SK-N-SH (cell line): ENCODE results near the gene PPM1B. TPM values are rescaled to one million over a fixed set of nuclear protein-coding genes. Genes with fewer than 3 reads are reported as not detected.

Experiments used
- CTCF ChIA-PET: fragments of 300-600, 350-600 bp; formaldehyde crosslinking; extraction: SDS; loops from one replicate; lab custom pipeline; 2021; lab: Yijun Ruan, JAX
- POLR2A ChIA-PET: fragments of 350-600 bp; sonication (Branson Sonifier 250); formaldehyde crosslinking; extraction: SDS; loops from one replicate; lab custom pipeline; 2020; ENCODE audit warnings: antibody characterized with exemption, inconsistent platforms; lab: Yijun Ruan, JAX
- DNase-seq: peaks from one replicate; pipeline ENCODE4 v3.0.0; 2012
- H2AFZ ChIP-seq: fragments of 200-600 bp; sonication (generic); 2 replicates; pipeline ENCODE4 v1.8.1; 2016; ENCODE audit warnings: antibody characterized with exemption, mild to moderate bottlenecking, low read depth
- H3F3A ChIP-seq: fragments of 200-600 bp; sonication (generic); replicated peaks from 2 replicates; pipeline ENCODE3; 2016; ENCODE audit warnings: antibody characterized with exemption, mild to moderate bottlenecking; ENCODE audit not compliant: insufficient read depth
- H3K27ac ChIP-seq, 2 experiments: fragments of 200-500 bp in 1 of 2; fragments of 200-600 bp in 1 of 2; sonication (Bioruptor generic) in 1 of 2; sonication (generic), shearing (Covaris generic) in 1 of 2; 2 replicates each; pipeline versions ENCODE4 v1.5.1 to v1.6.1; 2014 to 2016; ENCODE audit warnings: low read depth in 2 of 2, inconsistent platforms in 1 of 2, low read length in 1 of 2, mild to moderate bottlenecking in 1 of 2, mixed read lengths in 1 of 2
- H3K27me3 ChIP-seq: fragments of 200-600 bp; sonication (generic), shearing (Covaris generic); 2 replicates; pipeline ENCODE4 v1.6.1; 2016; ENCODE audit warnings: mixed run types; ENCODE audit not compliant: insufficient read depth
- H3K36me3 ChIP-seq, 2 experiments: fragments of 200-500 bp in 1 of 2; fragments of 200-600 bp in 1 of 2; sonication (Bioruptor generic) in 1 of 2; sonication (generic) in 1 of 2; replicated peaks in 1 of 2; 2 replicates each; pipeline versions ENCODE3 to v1.5.1; 2014 to 2016; ENCODE audit warnings: low read length in 1 of 2, mild to moderate bottlenecking in 1 of 2; ENCODE audit not compliant: insufficient read depth in 2 of 2, control insufficient read depth in 1 of 2
- H3K4me1 ChIP-seq, 2 experiments: fragments of 200-500 bp in 1 of 2; fragments of 200-600 bp in 1 of 2; sonication (Bioruptor generic) in 1 of 2; sonication (generic), shearing (Covaris generic) in 1 of 2; 2 replicates each; pipeline versions ENCODE4 v1.5.1 to v1.6.1; 2014 to 2016; ENCODE audit warnings: low read depth in 1 of 2, low read length in 1 of 2, mixed run types in 1 of 2; ENCODE audit not compliant: insufficient read depth in 2 of 2, control insufficient read depth in 1 of 2
- H3K4me2 ChIP-seq: fragments of 200-600 bp; sonication (generic), shearing (Covaris generic); 2 replicates; pipeline ENCODE4 v1.6.1; 2017; ENCODE audit warnings: mixed run types
- H3K4me3 ChIP-seq, 2 experiments: fragments of 200-500 bp in 1 of 2; fragments of 200-600 bp in 1 of 2; sonication (Bioruptor generic) in 1 of 2; sonication (generic), shearing (Covaris generic) in 1 of 2; 2 replicates each; pipeline versions ENCODE4 v1.5.1 to v1.8.1; 2014 to 2016; ENCODE audit warnings: low read depth in 2 of 2, inconsistent platforms in 1 of 2, low read length in 1 of 2, mild to moderate bottlenecking in 1 of 2, mixed read lengths in 1 of 2, moderate library complexity in 1 of 2
- H3K79me2 ChIP-seq: fragments of 200-600 bp; sonication (generic); 2 replicates; pipeline ENCODE4 v1.8.1; 2017; ENCODE audit warnings: mild to moderate bottlenecking; ENCODE audit not compliant: insufficient read depth
- H3K9ac ChIP-seq: fragments of 200-600 bp; sonication (generic); 2 replicates; pipeline ENCODE4 v1.6.1; 2017; ENCODE audit warnings: mixed run types
- H3K9me2 ChIP-seq: fragments of 200-600 bp; sonication (generic); 2 replicates; pipeline ENCODE4 v1.6.1; 2017; ENCODE audit warnings: mixed run types
- H3K9me3 ChIP-seq: fragments of 200-600 bp; sonication (generic); 2 replicates; pipeline ENCODE4 v1.6.1; 2017; ENCODE audit warnings: mixed run types, mild to moderate bottlenecking, moderate library complexity
- H4K20me1 ChIP-seq: fragments of 200-600 bp; sonication (generic); 2 replicates; pipeline ENCODE4 v1.6.1; 2017; ENCODE audit warnings: mild to moderate bottlenecking, mixed run types; ENCODE audit not compliant: insufficient read depth
- CTCF ChIP-seq: fragments of 200-600 bp; sonication (generic); IDR thresholded peaks from 2 replicates; pipeline ENCODE4 v1.6.1; 2017; ENCODE audit warnings: antibody characterized with exemption, mild to moderate bottlenecking, moderate library complexity
- ELF1 ChIP-seq: IDR thresholded peaks from 2 replicates; pipeline ENCODE4 v1.4.0; 2012
- FOXJ3 ChIP-seq: sonication (generic); formaldehyde crosslinking; IDR thresholded peaks from 2 replicates; pipeline ENCODE4 v1.5.1; 2020; ENCODE audit warnings: mild to moderate bottlenecking, missing genetic modification reagents
- FOXM1 ChIP-seq: IDR thresholded peaks from 2 replicates; pipeline ENCODE4 v1.4.0; 2012; ENCODE audit warnings: low read depth, mild to moderate bottlenecking
- GABPA ChIP-seq: IDR thresholded peaks from 2 replicates; pipeline ENCODE4 v1.4.0; 2012; ENCODE audit warnings: low read depth, mild to moderate bottlenecking
- MXI1 ChIP-seq: IDR thresholded peaks from 2 replicates; pipeline ENCODE4 v1.6.1; 2012; ENCODE audit warnings: mild to moderate bottlenecking, low read depth, low read length, improper control_type of control experiment
- RAD21 ChIP-seq: IDR thresholded peaks from 2 replicates; pipeline ENCODE4 v1.6.1; 2012; ENCODE audit warnings: mild to moderate bottlenecking, low read length
- RXRA ChIP-seq: IDR thresholded peaks from 2 replicates; pipeline ENCODE4 v1.4.0; 2012; ENCODE audit warnings: low read depth, mild to moderate bottlenecking, borderline replicate concordance
- SIN3A ChIP-seq: IDR thresholded peaks from 2 replicates; pipeline ENCODE4 v1.6.1; 2012; ENCODE audit warnings: low read depth, mild to moderate bottlenecking, low read length, moderate library complexity, borderline replicate concordance
- SMC3 ChIP-seq: IDR thresholded peaks from 2 replicates; pipeline ENCODE4 v1.6.1; 2012; ENCODE audit warnings: low read depth, low read length, improper control_type of control experiment
- TCF12 ChIP-seq: IDR thresholded peaks from 2 replicates; pipeline ENCODE4 v1.4.0; 2012
- USF1 ChIP-seq: IDR thresholded peaks from 2 replicates; pipeline ENCODE4 v1.4.0; 2012; ENCODE audit warnings: low read depth, borderline replicate concordance
- WGBS: methylation state at CpG from one replicate; pipeline ENCODE4 v1.1.6; 2017; ENCODE audit warnings: low lambda C conversion rate; 5-methylcytosine and 5-hydroxymethylcytosine counted together
- polyA plus RNA-seq, 3 experiments: library from polyadenylated mRNA; depleted of rRNA; stranded (reverse); fragments of >200 nt; gene quantifications; 2 replicates each; pipeline ENCODE4 v1.2.3, GENCODE V29; 2012
- TF ChIP-seq, protein P1 (sequence below): IDR thresholded peaks from 2 replicates; pipeline ENCODE4 v1.6.1; 2012; ENCODE audit warnings: mild to moderate bottlenecking, low read depth, low read length, moderate library complexity
- TF ChIP-seq, protein P2 (sequence below): fragments of 150-350 bp; IDR thresholded peaks from 2 replicates; pipeline ENCODE4 v1.6.1; 2017; ENCODE audit warnings: antibody characterized with exemption, low read length, low read depth, borderline replicate concordance
- TF ChIP-seq, protein P3 (sequence below): IDR thresholded peaks from 2 replicates; pipeline ENCODE4 v1.4.0; 2012; ENCODE audit warnings: low read depth

The PPM1B gene
- polyA plus RNA-seq, 1 of the 3 experiments (the other 2 are of a cell fraction) = 16.2 TPM

- Histone ChIP-seq H3K9me2 (no peaks in the 10 kb centered on the region), H3K36me3 (no peaks in the 10 kb centered on the region), H3K27me3 (no peaks in the 10 kb centered on the region), H3K4me1 (peaks cover 0 to 2% of the 10 kb centered on the region in 2 experiments; a peak in 1 of 4 replicates), H3K9me3 (no peaks in the 10 kb centered on the region), H3K4me2 (no peak overlapping the region), H4K20me1 (peaks cover 1% of the 10 kb centered on the region; the same call in 1 of the 2 replicates), H2AFZ (no peak overlapping the region), H3K4me3 (no peak overlapping the region), H3K79me2 (peaks cover 6% of the 10 kb centered on the region), H3F3A (no peaks in the 10 kb centered on the region), H3K9ac (no peak overlapping the region), H3K27ac (no peak overlapping the region)
- CTCF ChIA-PET = interaction anchor here (0.6 to 0.8 kb wide), 2 partner anchors 121 to 1484 kb away, joined by 3 to 4 read pairs; no protein-coding TSS in a partner anchor
- 83% methylated on average over 3 of the region's 3 CpGs for WGBS
- TF ChIP-seq CTCF (no peak), FOXJ3 (CRISPR knock-in tag) (no peak), SMC3 (no peak), USF1 (no peak), RXRA (no peak), GABPA (no peak), MXI1 (no peak), FOXM1 (no peak), TCF12 (no peak), RAD21 (no peak), ELF1 (no peak), SIN3A (no peak)
- TF ChIP-seq, protein P1, sequence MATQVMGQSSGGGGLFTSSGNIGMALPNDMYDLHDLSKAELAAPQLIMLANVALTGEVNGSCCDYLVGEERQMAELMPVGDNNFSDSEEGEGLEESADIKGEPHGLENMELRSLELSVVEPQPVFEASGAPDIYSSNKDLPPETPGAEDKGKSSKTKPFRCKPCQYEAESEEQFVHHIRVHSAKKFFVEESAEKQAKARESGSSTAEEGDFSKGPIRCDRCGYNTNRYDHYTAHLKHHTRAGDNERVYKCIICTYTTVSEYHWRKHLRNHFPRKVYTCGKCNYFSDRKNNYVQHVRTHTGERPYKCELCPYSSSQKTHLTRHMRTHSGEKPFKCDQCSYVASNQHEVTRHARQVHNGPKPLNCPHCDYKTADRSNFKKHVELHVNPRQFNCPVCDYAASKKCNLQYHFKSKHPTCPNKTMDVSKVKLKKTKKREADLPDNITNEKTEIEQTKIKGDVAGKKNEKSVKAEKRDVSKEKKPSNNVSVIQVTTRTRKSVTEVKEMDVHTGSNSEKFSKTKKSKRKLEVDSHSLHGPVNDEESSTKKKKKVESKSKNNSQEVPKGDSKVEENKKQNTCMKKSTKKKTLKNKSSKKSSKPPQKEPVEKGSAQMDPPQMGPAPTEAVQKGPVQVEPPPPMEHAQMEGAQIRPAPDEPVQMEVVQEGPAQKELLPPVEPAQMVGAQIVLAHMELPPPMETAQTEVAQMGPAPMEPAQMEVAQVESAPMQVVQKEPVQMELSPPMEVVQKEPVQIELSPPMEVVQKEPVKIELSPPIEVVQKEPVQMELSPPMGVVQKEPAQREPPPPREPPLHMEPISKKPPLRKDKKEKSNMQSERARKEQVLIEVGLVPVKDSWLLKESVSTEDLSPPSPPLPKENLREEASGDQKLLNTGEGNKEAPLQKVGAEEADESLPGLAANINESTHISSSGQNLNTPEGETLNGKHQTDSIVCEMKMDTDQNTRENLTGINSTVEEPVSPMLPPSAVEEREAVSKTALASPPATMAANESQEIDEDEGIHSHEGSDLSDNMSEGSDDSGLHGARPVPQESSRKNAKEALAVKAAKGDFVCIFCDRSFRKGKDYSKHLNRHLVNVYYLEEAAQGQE = no peak
- TF ChIP-seq, protein P2, sequence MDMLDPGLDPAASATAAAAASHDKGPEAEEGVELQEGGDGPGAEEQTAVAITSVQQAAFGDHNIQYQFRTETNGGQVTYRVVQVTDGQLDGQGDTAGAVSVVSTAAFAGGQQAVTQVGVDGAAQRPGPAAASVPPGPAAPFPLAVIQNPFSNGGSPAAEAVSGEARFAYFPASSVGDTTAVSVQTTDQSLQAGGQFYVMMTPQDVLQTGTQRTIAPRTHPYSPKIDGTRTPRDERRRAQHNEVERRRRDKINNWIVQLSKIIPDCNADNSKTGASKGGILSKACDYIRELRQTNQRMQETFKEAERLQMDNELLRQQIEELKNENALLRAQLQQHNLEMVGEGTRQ = no peak
- TF ChIP-seq, protein P3, sequence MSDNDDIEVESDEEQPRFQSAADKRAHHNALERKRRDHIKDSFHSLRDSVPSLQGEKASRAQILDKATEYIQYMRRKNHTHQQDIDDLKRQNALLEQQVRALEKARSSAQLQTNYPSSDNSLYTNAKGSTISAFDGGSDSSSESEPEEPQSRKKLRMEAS = no peak
- no peak for DNase-seq
- POLR2A ChIA-PET = no interaction called here
Observed at GRCh38 chr2:44164617-44165016, 4.1 kb upstream of the PPM1B start.
